Measurements from ENCODE around the gene ID1.

DNA sequence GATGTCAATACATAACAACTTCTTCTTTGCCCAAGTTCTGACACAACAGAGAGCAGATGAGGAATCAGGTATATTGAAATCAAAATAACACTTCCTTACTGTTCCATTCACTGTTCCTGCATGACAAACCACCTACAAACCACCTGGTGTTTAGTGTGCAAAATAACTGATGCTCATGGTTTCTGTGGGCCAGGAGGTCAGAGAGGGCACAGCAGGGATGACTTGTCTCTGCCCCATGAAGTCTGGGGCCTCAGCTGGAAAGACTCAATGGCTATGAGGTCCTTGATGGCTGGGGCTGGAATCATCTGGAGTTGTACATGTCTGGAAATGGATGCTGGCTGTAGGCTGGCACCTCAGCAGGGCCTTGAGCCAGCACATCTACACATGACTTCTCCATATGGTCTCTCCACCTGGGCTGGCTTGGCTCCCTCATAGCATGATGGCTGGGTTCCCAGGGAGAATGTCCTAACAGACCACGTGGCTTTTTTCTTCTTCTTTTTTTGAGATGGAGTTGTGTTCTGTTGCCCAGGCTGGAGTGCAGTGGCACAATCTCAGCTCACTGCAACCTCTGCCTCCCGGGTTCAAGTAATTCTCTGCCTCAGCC is 25.2 kb downstream of the ID1 start:
- TF ChIP-seq, protein P1, sequence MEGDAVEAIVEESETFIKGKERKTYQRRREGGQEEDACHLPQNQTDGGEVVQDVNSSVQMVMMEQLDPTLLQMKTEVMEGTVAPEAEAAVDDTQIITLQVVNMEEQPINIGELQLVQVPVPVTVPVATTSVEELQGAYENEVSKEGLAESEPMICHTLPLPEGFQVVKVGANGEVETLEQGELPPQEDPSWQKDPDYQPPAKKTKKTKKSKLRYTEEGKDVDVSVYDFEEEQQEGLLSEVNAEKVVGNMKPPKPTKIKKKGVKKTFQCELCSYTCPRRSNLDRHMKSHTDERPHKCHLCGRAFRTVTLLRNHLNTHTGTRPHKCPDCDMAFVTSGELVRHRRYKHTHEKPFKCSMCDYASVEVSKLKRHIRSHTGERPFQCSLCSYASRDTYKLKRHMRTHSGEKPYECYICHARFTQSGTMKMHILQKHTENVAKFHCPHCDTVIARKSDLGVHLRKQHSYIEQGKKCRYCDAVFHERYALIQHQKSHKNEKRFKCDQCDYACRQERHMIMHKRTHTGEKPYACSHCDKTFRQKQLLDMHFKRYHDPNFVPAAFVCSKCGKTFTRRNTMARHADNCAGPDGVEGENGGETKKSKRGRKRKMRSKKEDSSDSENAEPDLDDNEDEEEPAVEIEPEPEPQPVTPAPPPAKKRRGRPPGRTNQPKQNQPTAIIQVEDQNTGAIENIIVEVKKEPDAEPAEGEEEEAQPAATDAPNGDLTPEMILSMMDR (IDR thresholded peaks at IDR 0.05) = no peak
- TF ChIP-seq POLR2AphosphoS5 (IDR thresholded peaks at IDR 0.05) (no peak), POLR2A (IDR thresholded peaks at IDR 0.05) (no peak)

Measured in stomach (tissue), 4 donors.